ENCODE data around the gene BICDL1.

DNA sequence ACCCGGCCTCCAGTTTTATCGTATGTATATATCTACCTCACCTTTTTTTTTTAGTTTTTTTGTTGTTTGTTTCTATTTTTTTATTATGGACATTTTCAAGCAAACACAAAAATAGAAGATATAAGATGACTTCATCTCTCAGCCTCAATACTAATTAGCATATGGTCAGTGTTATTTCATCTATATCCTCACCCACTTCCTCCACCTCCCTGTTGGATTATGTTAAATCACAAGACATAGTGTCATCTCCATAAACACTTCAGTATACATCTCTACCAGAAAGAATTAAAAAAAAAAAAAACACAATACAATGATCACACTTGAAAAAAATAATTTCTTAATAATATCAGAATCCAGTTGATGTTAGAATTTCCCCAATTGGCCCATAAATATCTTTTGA is 92.6 kb downstream of the BICDL1 start:
- TF ChIP-seq, protein P1, sequence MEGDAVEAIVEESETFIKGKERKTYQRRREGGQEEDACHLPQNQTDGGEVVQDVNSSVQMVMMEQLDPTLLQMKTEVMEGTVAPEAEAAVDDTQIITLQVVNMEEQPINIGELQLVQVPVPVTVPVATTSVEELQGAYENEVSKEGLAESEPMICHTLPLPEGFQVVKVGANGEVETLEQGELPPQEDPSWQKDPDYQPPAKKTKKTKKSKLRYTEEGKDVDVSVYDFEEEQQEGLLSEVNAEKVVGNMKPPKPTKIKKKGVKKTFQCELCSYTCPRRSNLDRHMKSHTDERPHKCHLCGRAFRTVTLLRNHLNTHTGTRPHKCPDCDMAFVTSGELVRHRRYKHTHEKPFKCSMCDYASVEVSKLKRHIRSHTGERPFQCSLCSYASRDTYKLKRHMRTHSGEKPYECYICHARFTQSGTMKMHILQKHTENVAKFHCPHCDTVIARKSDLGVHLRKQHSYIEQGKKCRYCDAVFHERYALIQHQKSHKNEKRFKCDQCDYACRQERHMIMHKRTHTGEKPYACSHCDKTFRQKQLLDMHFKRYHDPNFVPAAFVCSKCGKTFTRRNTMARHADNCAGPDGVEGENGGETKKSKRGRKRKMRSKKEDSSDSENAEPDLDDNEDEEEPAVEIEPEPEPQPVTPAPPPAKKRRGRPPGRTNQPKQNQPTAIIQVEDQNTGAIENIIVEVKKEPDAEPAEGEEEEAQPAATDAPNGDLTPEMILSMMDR (IDR thresholded peaks at IDR 0.05), result no peak
- TF ChIP-seq POLR2AphosphoS5 (IDR thresholded peaks at IDR 0.05; ENCODE audit: low read depth, low read length), result no peak
- TF ChIP-seq, protein P2, sequence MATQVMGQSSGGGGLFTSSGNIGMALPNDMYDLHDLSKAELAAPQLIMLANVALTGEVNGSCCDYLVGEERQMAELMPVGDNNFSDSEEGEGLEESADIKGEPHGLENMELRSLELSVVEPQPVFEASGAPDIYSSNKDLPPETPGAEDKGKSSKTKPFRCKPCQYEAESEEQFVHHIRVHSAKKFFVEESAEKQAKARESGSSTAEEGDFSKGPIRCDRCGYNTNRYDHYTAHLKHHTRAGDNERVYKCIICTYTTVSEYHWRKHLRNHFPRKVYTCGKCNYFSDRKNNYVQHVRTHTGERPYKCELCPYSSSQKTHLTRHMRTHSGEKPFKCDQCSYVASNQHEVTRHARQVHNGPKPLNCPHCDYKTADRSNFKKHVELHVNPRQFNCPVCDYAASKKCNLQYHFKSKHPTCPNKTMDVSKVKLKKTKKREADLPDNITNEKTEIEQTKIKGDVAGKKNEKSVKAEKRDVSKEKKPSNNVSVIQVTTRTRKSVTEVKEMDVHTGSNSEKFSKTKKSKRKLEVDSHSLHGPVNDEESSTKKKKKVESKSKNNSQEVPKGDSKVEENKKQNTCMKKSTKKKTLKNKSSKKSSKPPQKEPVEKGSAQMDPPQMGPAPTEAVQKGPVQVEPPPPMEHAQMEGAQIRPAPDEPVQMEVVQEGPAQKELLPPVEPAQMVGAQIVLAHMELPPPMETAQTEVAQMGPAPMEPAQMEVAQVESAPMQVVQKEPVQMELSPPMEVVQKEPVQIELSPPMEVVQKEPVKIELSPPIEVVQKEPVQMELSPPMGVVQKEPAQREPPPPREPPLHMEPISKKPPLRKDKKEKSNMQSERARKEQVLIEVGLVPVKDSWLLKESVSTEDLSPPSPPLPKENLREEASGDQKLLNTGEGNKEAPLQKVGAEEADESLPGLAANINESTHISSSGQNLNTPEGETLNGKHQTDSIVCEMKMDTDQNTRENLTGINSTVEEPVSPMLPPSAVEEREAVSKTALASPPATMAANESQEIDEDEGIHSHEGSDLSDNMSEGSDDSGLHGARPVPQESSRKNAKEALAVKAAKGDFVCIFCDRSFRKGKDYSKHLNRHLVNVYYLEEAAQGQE (IDR thresholded peaks at IDR 0.05; ENCODE audit: insufficient read depth in 1 of 2, low read depth in 2 of 2, low read length in 1 of 2), result no peak
- no peak for TF ChIP-seq SIN3A (IDR thresholded peaks at IDR 0.05; ENCODE audit: borderline replicate concordance, insufficient read depth, low read depth, low read length)
- no peak for TF ChIP-seq TCF7L2 (IDR thresholded peaks at IDR 0.05; ENCODE audit: low read depth, low read length)

Data from Panc1 (cell line).